ENCODE data around the gene RNLS.
A peak's percentile ranks its signal among the peaks of the same experiment; 100 is the strongest.

RNLS gene

DNA sequence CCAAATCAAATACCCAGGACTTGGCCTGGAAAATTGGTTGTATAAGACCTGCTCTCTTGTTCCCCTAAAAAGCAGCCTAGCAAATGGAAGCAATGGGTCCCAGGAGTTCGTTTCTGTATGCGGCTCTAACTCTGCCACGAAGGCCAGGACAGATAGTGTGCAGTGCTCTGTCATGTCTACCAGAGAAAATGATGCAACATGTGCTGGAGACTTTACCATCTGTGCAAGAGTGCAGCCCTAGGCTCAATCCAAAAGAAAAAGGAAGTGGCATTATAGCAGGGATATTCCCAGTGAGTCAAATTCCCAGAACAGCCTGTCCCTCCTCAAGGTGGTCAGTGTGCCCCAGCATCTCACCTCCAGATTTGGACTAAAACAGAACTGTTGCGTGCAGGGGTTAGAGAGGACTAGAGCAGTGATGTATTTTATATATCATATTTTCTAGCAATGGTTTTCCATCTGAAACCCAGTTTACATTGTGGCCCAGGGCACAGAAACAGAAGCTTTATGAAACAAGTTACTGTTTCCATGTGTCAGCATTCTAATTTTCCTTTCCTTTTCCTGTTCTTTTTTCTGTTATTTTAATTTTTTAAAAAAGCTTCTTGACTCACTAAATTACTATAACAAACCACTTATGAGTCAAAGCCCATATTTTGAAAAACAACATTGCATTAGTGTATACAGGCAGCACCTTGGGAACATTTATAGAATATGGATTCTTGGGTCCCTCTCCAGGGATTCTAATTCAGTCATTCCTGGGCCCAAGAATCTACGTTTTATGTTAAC is 311.2 kb downstream of the RNLS start:
- H3K9ac ChIP-seq (ENCODE audit: low read length) = no peak overlapping the region
- no peaks in the 10 kb centered on the region for H3K4me1 ChIP-seq (ENCODE audit: control insufficient read depth, insufficient read depth, low read length)
- no peak overlapping the region for H3K4me3 ChIP-seq (ENCODE audit: low read length)
- no peak overlapping the region for H3K27ac ChIP-seq (ENCODE audit: low read depth, low read length)
- H3K36me3 ChIP-seq (ENCODE audit: control insufficient read depth, insufficient read depth, low read length) = no peaks in the 10 kb centered on the region
- no peaks in the 10 kb centered on the region for H3K27me3 ChIP-seq (ENCODE audit: control insufficient read depth, insufficient read depth, low read length)

DNA sequence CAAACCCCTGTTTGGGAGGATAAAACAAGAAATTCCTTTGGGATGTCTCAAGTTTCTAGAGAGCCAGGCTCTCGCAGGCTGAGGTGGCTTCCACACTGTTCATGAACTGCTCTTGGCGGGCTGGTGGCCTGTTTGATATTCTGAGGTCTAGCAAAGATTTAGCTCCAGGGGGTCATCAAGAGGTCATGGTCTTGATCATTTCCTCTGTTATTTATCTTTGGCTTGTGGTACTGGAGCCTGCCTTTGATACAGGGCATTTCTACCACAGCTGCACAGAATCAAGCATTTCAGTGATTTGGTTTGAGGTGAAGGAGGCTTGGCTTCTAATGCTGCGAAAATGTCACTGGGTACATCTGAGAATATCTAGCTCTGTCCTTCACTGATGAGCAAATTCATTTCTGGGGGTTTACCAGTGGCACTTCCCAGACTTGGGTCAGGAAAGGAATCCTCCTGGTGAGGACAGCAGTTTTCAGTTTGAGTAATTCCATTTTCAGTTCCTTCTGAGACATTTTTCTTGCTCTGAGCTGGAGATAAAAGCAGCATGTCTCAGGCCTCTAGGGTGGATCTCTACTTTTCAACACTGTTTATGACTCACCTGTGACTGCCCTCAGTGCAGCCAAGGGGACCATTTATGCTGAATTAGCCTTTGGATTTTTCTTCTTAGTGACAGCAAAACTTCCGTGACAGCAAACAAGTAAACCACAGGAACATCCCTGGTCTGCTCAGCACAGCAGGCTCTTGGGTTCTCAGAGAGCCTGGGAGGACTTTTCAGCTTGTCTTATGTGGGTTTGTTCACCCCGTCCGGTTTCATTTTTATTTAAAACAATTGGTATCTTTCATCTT is 312.0 kb downstream of the RNLS start:
- Histone ChIP-seq H3K36me3 (ENCODE audit: control insufficient read depth, insufficient read depth, low read length) (no peaks in the 10 kb centered on the region), H3K4me1 (ENCODE audit: control insufficient read depth, insufficient read depth, low read length) (no peaks in the 10 kb centered on the region), H3K9ac (ENCODE audit: low read length) (no peak overlapping the region), H3K4me3 (ENCODE audit: low read length) (no peak overlapping the region), H3K27me3 (ENCODE audit: control insufficient read depth, insufficient read depth, low read length) (no peaks in the 10 kb centered on the region), H3K27ac (ENCODE audit: low read depth, low read length) (no peak overlapping the region)

DNA sequence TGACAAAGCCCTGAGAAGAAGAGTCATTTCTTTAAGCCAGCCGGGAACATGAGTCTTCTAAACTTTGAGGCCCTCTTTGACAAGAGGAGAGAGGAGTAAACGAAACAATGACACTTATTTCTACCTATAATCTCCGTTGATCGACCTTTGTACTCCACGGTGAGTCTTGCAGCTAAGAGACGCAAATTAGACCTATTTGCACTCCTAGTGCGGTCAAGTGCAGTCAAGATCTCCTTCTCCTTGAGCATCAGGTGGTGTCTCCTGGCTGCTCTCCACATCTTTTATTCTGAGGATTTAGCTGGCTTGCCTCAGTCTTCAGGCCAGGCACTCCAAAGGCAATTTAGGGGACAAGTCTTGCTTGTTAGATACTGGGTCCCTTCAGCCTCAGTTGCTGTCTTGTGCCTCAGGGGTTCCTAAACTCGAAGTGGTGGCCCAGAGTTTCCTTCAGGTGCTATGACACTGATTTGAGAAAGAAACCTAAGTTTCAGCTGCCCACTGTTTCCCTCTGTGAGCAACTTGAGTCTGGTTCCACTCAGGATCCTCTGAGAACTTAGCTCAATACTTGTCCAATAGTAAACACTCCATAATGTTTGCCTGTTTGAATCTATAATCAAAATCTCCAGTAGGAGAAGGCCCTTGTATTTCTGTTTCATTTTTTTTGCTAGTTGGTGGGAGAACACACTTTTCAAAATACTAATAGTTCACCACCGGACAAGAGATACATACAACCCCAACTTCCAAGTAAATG is 312.9 kb downstream of the RNLS start:
- Histone ChIP-seq H3K4me3 (ENCODE audit: low read length) (no peak overlapping the region), H3K36me3 (ENCODE audit: control insufficient read depth, insufficient read depth, low read length) (no peaks in the 10 kb centered on the region), H3K9ac (ENCODE audit: low read length) (no peak overlapping the region), H3K27me3 (ENCODE audit: control insufficient read depth, insufficient read depth, low read length) (no peaks in the 10 kb centered on the region), H3K4me1 (ENCODE audit: control insufficient read depth, insufficient read depth, low read length) (no peaks in the 10 kb centered on the region), H3K27ac (ENCODE audit: low read depth, low read length) (no peak overlapping the region)

DNA sequence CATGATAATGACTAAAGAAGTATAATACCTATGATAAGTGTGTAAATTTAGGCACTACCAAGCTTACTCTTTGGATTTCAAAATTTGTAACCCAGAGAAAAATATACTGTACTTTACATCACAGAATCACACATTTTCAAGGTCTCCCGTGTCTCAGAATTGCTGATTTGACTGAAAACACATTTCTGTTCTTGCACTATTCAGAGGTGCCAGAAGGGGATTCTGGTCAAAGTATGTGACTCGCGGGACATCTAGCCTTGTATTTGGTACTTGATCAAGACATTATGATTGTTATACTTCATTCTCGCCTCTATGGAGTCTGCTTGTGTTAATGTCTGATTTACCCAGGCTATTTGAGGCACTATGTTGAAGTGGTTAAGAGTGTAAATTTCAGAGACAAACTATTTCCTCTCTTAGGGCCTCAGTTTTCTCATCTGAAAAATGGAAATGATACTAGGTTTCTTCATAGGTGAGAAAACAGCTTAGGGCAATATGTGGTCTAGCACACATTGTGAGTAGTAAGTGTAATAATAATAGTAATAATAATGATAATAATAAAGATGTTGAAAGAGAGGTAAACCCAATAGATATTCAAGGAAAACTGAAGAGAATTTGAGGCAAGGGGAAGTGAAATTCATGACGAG is 320.4 kb downstream of the RNLS start:
- H3K27ac ChIP-seq (ENCODE audit: low read depth, low read length) = no peak overlapping the region
- no peak overlapping the region for H3K9ac ChIP-seq (ENCODE audit: low read length)
- no peaks in the 10 kb centered on the region for H3K36me3 ChIP-seq (ENCODE audit: control insufficient read depth, insufficient read depth, low read length)
- H3K4me1 ChIP-seq (ENCODE audit: control insufficient read depth, insufficient read depth, low read length) = no peaks in the 10 kb centered on the region
- H3K4me3 ChIP-seq (ENCODE audit: low read length) = no peak overlapping the region
- H3K27me3 ChIP-seq (ENCODE audit: control insufficient read depth, insufficient read depth, low read length) = no peaks in the 10 kb centered on the region

DNA sequence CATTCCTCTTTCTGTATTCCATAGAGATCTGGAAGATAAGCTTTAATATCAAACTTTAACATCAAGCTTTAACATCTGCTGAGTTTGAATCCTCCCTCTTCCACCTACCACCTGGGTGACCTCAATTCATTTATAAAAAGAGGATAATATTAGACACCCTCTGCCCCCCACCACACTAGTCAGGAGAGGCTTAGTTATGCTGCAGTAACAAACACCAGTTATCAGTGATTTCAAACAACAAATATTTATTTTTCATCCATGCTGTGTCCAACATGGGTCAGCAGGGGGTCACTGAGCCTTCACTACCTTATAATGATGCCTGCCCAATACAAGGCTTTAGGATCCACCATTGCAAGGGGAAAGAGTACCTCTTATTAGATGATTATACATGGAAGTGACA is 322.0 kb downstream of the RNLS start:
- no peaks in the 10 kb centered on the region for H3K27me3 ChIP-seq (ENCODE audit: control insufficient read depth, insufficient read depth, low read length)
- H3K9ac ChIP-seq (ENCODE audit: low read length) = no peak overlapping the region
- no peaks in the 10 kb centered on the region for H3K4me1 ChIP-seq (ENCODE audit: control insufficient read depth, insufficient read depth, low read length)
- no peaks in the 10 kb centered on the region for H3K36me3 ChIP-seq (ENCODE audit: control insufficient read depth, insufficient read depth, low read length)
- no peak overlapping the region for H3K27ac ChIP-seq (ENCODE audit: low read depth, low read length)
- H3K4me3 ChIP-seq (ENCODE audit: low read length) = no peak overlapping the region

DNA sequence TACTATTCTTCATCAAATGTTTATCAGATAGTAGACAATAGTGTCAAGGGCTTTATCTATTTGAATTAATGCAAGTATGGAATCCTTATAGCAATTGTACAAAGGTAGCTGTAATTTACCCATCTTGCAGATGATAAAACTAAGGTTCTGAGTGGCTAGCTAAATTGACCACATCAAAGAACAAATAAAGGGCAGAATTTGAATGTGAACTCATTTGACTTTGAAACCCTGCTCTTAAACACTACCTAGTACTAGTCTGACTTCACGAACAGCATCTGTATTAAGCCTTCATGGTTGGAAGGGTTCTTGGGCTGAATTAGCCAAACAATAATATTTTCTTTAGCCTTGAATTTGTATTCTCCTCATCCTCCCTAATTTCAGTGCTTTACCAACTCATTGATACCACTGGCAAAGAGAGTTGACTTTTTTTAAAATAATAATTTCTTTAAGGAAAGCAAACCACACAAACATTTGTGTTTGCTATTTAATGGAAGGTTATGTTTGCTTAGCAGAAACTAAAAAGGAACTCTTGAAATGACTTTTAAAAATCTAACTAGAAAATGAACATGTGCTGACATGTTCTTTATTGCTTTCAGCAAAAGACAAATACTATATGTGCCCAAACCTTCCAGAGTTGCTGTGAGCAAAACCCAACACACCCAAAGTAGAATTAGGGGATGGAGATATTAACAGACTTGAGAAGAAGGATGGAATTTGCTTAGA is 322.6 kb downstream of the RNLS start:
- H3K27ac ChIP-seq (ENCODE audit: low read depth, low read length) = no peak overlapping the region
- no peak overlapping the region for H3K4me3 ChIP-seq (ENCODE audit: low read length)
- H3K9ac ChIP-seq (ENCODE audit: low read length) = no peak overlapping the region
- H3K27me3 ChIP-seq (ENCODE audit: control insufficient read depth, insufficient read depth, low read length) = no peaks in the 10 kb centered on the region
- no peaks in the 10 kb centered on the region for H3K36me3 ChIP-seq (ENCODE audit: control insufficient read depth, insufficient read depth, low read length)
- H3K4me1 ChIP-seq (ENCODE audit: control insufficient read depth, insufficient read depth, low read length) = no peaks in the 10 kb centered on the region

DNA sequence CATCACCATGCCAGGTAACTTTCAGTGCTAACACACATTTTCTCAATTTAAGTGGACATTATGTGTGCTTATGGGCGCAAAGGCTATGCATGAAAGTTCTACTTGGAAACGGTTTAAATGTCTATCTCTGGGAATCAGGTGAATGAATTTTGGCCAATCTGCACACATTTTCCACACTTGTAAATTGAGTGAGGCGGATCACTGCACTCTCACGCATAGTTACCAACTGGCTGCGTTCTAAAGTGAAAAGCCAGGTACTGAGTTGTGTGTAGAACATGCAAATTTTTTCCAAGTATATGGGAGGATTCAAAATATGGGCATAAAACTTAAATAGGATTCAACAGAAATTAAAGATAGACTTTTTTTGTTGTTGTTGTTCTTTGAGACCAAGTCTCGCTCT is 323.7 kb downstream of the RNLS start:
- Histone ChIP-seq H3K9ac (ENCODE audit: low read length) (no peak overlapping the region), H3K27me3 (ENCODE audit: control insufficient read depth, insufficient read depth, low read length) (no peaks in the 10 kb centered on the region), H3K27ac (ENCODE audit: low read depth, low read length) (no peak overlapping the region), H3K4me3 (ENCODE audit: low read length) (no peak overlapping the region), H3K4me1 (ENCODE audit: control insufficient read depth, insufficient read depth, low read length) (no peaks in the 10 kb centered on the region), H3K36me3 (ENCODE audit: control insufficient read depth, insufficient read depth, low read length) (no peaks in the 10 kb centered on the region)

DNA sequence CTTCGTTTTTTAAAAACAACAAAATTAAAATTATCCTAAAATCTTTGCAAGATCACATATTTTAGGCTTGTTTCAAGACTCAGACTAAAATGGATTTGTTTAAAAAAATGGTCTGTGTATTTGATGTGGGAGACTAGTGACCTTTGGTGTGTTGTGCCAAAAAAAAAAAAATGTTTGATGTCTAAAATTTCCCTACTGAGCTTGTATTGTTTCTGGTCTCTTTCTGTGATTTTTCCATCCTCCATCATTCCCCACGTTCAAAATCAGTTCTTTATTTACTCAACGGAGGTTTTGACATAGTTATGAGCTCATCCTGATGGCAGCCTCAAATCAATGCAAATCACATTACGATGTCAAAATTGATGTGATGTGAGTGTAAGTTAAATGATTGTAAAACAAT is 326.2 kb downstream of the RNLS start:
- Histone ChIP-seq H3K27ac (ENCODE audit: low read depth, low read length) (no peak overlapping the region), H3K27me3 (ENCODE audit: control insufficient read depth, insufficient read depth, low read length) (no peaks in the 10 kb centered on the region), H3K4me1 (ENCODE audit: control insufficient read depth, insufficient read depth, low read length) (no peaks in the 10 kb centered on the region), H3K4me3 (ENCODE audit: low read length) (no peak overlapping the region), H3K36me3 (ENCODE audit: control insufficient read depth, insufficient read depth, low read length) (no peaks in the 10 kb centered on the region), H3K9ac (ENCODE audit: low read length) (no peak overlapping the region)

DNA sequence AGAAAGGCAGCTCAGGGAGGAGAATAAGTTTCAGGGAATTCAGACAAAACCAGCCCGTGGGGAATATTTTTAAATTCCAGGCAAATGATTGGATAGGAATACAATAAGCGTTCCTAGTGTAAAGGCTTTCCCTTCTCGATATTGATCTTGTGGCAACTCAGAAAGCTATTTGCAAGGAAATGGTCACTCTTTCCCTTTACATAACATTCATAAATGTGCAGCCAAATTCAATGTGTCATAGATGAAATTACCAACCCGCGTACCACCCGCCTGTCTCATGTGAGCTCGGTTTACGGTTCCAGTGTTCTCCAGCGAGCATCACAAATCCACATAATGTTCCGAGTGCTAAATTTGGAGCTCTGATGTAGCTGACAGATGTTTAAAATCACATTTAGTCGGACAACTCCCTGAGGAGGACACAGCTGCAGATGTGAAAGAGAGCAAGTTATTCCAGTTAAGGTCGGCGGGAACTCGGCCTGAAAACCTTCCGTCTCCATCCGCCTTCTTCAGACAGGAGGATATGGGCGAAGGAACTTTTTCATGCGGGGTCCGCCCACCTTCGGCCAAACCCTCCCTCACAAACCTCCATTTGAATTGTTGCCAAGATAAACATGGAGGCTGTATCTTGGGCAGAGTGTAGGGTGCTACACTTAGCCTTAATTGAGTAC is 327.0 kb downstream of the RNLS start:
- Histone ChIP-seq H3K36me3 (ENCODE audit: control insufficient read depth, insufficient read depth, low read length) (no peaks in the 10 kb centered on the region), H3K9ac (ENCODE audit: low read length) (no peak overlapping the region), H3K4me1 (ENCODE audit: control insufficient read depth, insufficient read depth, low read length) (no peaks in the 10 kb centered on the region), H3K27ac (ENCODE audit: low read depth, low read length) (peak overlapping the region; percentile 38), H3K4me3 (ENCODE audit: low read length) (no peak overlapping the region), H3K27me3 (ENCODE audit: control insufficient read depth, insufficient read depth, low read length) (no peaks in the 10 kb centered on the region)

DNA sequence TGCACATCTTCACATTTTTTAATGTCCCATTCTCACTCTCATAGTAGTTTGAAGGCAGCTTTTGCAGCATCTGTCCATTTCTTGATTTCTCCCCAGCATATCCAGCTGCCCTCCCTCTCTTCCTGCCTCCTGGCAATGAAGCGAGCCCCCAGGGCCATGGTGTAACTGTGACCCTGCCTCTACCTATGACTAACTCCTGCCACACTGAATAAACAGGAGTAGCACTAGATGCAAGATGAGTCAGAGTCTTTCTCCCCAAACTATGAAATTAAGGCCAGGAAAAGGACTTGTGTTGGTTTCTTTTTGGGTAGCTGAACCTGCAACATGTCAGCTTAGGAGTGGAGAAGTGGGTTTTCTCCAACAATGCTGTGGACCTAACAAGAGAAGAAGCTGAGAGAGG is 329.0 kb downstream of the RNLS start:
- H3K27me3 ChIP-seq (ENCODE audit: control insufficient read depth, insufficient read depth, low read length) = no peaks in the 10 kb centered on the region
- no peak overlapping the region for H3K9ac ChIP-seq (ENCODE audit: low read length)
- no peaks in the 10 kb centered on the region for H3K36me3 ChIP-seq (ENCODE audit: control insufficient read depth, insufficient read depth, low read length)
- no peak overlapping the region for H3K4me3 ChIP-seq (ENCODE audit: low read length)
- no peak overlapping the region for H3K27ac ChIP-seq (ENCODE audit: low read depth, low read length)
- H3K4me1 ChIP-seq (ENCODE audit: control insufficient read depth, insufficient read depth, low read length) = no peaks in the 10 kb centered on the region

DNA sequence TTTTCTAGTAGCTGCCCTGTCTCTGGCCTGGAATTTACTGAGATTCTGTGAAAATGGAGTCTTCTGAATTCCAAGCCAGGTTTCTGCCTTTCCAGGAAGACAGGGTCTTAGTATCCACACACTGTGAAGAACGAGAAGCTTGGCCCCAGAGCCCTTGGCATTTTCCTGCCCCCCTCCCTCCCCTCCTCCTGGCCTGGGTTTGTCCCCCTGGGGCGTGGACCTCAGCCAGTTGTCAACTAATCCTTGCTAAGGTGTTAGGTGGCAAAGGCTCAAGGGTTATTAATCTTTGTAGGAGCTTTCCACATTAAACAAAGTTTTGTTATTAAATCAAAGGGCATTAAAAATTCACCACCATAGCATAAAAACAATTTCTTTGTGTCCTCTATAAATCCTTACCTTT is 329.5 kb downstream of the RNLS start:
- H3K4me1 ChIP-seq (ENCODE audit: control insufficient read depth, insufficient read depth, low read length) = no peaks in the 10 kb centered on the region
- H3K4me3 ChIP-seq (ENCODE audit: low read length) = no peak overlapping the region
- H3K27ac ChIP-seq (ENCODE audit: low read depth, low read length) = no peak overlapping the region
- H3K9ac ChIP-seq (ENCODE audit: low read length) = no peak overlapping the region
- no peaks in the 10 kb centered on the region for H3K36me3 ChIP-seq (ENCODE audit: control insufficient read depth, insufficient read depth, low read length)
- H3K27me3 ChIP-seq (ENCODE audit: control insufficient read depth, insufficient read depth, low read length) = no peaks in the 10 kb centered on the region

Data from rectal smooth muscle tissue (tissue), 1 donor.